Measurements from ENCODE around the gene OLA1.

Gene OLA1

DNA sequence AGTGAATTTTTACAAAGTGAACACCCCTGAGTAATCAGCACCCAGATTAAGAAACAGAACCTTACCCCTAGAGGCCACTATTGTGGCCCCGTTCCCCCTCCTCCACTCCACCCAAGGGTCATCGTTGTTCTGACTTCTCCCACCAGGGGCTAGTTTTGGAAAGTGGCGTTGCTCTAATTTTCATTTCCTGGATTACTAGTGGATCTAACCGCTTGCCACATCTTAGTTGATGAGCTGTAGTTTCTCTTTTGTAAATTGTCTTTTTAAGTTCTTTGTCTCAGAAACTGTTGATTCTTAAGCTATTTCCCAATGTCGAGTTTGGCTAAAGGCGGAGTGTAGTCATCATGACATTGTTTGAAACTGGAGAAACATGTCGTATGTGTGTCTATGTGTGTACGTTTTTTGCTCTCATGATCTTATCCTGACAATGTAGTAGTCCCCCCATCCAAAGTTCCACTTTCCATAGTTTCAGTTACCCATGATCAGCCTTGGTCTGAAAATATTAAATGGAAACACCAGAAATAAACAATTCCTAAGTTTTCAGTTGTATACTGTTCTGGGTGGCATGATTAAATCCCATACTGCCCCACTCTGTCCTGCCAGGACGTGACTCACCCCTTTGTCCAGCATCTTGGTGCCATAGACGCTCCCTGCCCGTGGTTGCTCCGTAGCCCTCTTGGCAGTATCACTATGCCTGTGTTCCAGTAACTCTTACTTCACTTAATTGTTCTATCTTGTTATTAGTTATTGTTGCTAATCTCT lies 212.2 kb downstream of the OLA1 start:
- no peak overlapping the region for H3K27ac ChIP-seq
- TF ChIP-seq, protein P1, sequence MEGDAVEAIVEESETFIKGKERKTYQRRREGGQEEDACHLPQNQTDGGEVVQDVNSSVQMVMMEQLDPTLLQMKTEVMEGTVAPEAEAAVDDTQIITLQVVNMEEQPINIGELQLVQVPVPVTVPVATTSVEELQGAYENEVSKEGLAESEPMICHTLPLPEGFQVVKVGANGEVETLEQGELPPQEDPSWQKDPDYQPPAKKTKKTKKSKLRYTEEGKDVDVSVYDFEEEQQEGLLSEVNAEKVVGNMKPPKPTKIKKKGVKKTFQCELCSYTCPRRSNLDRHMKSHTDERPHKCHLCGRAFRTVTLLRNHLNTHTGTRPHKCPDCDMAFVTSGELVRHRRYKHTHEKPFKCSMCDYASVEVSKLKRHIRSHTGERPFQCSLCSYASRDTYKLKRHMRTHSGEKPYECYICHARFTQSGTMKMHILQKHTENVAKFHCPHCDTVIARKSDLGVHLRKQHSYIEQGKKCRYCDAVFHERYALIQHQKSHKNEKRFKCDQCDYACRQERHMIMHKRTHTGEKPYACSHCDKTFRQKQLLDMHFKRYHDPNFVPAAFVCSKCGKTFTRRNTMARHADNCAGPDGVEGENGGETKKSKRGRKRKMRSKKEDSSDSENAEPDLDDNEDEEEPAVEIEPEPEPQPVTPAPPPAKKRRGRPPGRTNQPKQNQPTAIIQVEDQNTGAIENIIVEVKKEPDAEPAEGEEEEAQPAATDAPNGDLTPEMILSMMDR (conservative IDR thresholded peaks at IDR 0.05): no peak

DNA sequence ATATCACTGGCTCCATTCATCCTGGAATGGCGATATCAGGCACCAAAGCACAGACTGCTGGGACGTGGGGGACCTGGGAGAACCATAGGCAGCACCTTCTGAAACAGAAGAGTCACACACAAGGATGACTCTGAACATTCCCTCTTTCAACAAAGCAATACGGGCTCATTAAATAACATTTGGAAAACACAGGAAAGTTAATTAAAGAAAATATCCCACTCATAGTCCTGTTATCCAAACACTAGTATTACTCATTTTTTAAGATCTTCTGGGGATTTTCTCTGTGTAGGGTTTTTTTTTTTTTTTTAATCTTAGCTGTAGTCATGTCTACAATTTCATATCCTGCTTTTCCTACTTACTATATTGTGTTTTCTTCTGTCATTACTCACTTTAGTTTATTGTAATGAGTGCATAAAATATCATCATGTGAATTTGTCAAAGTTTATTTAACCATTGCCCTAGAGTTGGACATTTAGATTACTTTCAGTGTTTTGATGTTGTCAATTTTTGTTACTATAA lies 213.2 kb downstream of the OLA1 start:
- TF ChIP-seq, protein P1 (conservative IDR thresholded peaks at IDR 0.05): no peak
- H3K27ac ChIP-seq: no peak overlapping the region

DNA sequence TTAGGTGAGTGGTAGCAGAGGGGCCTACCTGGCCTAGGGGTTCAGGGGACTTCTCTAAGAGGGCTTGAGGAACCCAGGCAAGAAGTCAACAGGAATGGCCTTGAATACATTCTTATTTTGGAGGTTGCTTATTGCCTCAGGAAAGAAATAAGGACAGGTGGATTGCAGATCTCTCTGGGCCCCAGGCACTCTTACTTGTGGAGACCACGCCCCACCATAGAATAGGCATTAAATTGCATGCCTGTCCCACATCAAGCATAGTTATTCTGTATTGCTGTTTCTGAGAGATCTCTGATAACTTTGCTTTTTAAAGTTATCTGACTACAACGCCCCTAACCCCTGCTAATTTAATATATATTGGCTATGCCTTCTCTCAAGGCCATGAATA lies 215.2 kb downstream of the OLA1 start:
- H3K27ac ChIP-seq: no peak overlapping the region
- TF ChIP-seq, protein P1 (conservative IDR thresholded peaks at IDR 0.05): no peak

DNA sequence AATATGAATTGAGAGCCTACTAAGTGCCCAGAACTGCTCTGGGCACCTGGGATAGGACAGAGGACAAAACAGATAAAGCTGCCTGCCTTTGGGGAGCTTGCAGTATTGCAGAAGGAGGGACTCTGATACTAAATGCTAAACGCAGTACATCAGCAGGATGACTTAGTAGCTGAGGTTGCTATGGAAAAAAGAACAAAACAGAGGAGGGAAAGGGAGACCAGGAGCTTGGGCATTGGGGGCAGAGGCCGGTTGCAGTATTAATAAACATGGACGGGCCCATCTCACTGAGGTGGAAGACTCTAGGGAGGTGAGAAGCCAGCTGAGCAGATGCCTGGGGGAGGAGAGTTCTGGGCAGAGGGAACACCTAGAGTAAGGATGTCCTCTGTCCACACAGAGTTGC lies 217.1 kb downstream of the OLA1 start:
- H3K27ac ChIP-seq: no peak overlapping the region
- TF ChIP-seq, protein P1 (conservative IDR thresholded peaks at IDR 0.05): no peak

GRCh38 chr2:174028935-174029334 lies 219.4 kb downstream of the OLA1 start:
- TF ChIP-seq, protein P1 (conservative IDR thresholded peaks at IDR 0.05): no peak
- no peak overlapping the region for H3K27ac ChIP-seq

- TF ChIP-seq, protein P1 (conservative IDR thresholded peaks at IDR 0.05): no peak
- no peak overlapping the region for H3K27ac ChIP-seq
Measured at GRCh38 chr2:174027956-174028355, 220.4 kb downstream of the OLA1 start.

DNA sequence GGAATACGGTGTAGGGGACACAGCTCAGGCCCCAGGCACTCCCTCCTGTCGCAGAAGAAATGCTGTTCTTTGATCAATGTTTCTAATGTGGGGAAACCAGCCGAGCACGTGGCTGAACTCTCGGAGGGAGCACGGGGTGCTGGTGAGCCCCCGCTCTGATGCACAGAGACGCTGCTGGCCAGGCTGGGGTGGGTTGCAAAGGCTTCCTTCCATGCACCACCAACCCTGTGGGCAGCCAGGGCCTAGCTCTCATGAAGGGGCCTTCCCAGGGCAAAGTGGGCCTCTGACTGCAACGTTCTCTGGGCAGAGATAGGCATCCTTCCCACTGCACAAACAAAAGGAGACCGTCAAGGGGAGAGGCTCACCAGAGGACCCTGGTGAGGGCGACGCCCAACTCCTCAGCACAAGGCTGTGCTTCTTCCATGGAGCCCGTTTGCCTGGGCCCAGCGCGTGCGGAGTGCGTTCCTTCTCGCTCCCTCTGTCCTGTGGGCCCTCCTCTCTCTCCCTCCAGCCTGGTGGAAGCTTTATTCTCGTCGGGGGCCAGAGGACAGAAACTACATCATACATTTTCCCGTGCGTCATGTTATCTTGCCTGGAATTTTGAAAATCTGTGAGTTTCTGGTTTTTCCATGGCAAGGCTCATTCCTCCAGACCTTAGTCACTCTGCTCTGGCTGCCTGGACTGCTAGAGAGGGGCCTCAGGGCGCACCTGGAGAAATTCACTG lies 222.0 kb downstream of the OLA1 start:
- no peak overlapping the region for H3K27ac ChIP-seq
- TF ChIP-seq, protein P1 (conservative IDR thresholded peaks at IDR 0.05): no peak
